GM12878 (cell line): ENCODE measurements around the gene PHPT1. TPM values are rescaled to one million over a fixed set of nuclear protein-coding genes. Genes with fewer than 3 reads are reported as not detected.
A peak's percentile ranks its signal among the peaks of the same experiment; 100 is the strongest.

Experiments
- CUX1 ChIP-seq: IDR thresholded peaks from 2 replicates; pipeline ENCODE4 v1.6.1; 2012; ENCODE audit warnings: improper control_type of control experiment, low read depth, low read length; ENCODE audit not compliant: insufficient replicate concordance
- E4F1 ChIP-seq: fragments of 450-650 bp; IDR thresholded peaks from 2 replicates; pipeline ENCODE4 v1.6.1; 2018; ENCODE audit warnings: borderline replicate concordance, mild to moderate bottlenecking; ENCODE audit not compliant: partially characterized antibody
- IKZF2 ChIP-seq, 2 experiments: fragments of 450-650 bp; IDR thresholded peaks; 2 replicates each; pipeline ENCODE4 v1.6.1; 2017; ENCODE audit warnings: mild to moderate bottlenecking in 2 of 2, moderate library complexity in 2 of 2
- KLF5 ChIP-seq: fragments of 450-650 bp; IDR thresholded peaks from 2 replicates; pipeline ENCODE4 v1.6.1; 2014; ENCODE audit warnings: mild to moderate bottlenecking; ENCODE audit not compliant: partially characterized antibody
- MYB ChIP-seq: fragments of 150-350 bp; IDR thresholded peaks from 2 replicates; pipeline ENCODE4 v1.6.1; 2014; ENCODE audit warnings: mild to moderate bottlenecking, low read depth, low read length, borderline replicate concordance
- NBN ChIP-seq: fragments of 450-650 bp; IDR thresholded peaks from 2 replicates; pipeline ENCODE4 v1.6.1; 2016
- NR2F1 ChIP-seq: fragments of 450-650 bp; conservative IDR thresholded peaks from 2 replicates; pipeline ENCODE4 v1.6.1; 2017; ENCODE audit warnings: mild to moderate bottlenecking
- PBX3 ChIP-seq: IDR thresholded peaks from 2 replicates; pipeline ENCODE4 v1.6.1; 2011; ENCODE audit warnings: mild to moderate bottlenecking, low read depth, low read length, moderate library complexity; ENCODE audit not compliant: insufficient replicate concordance
- POLR2AphosphoS5 ChIP-seq: IDR thresholded peaks from 2 replicates; pipeline ENCODE4 v1.6.1; 2011; ENCODE audit warnings: mild to moderate bottlenecking, low read length, inconsistent platforms
- RAD51 ChIP-seq: fragments of 450-650 bp; IDR thresholded peaks from 2 replicates; pipeline ENCODE4 v1.6.1; 2016; ENCODE audit warnings: moderate library complexity, mild to moderate bottlenecking, inconsistent platforms
- RB1 ChIP-seq: fragments of 450-650 bp; formaldehyde crosslinking; IDR thresholded peaks from 2 replicates; pipeline ENCODE4 v1.6.1; 2017; ENCODE audit warnings: mild to moderate bottlenecking, borderline replicate concordance
- RELB ChIP-seq: fragments of 450-650 bp; IDR thresholded peaks from 2 replicates; pipeline ENCODE4 v1.6.1; 2017; ENCODE audit warnings: low read depth, mild to moderate bottlenecking, moderate library complexity
- RFX5 ChIP-seq: IDR thresholded peaks from 2 replicates; pipeline ENCODE4 v1.6.1; 2011; ENCODE audit warnings: low read depth, low read length, improper control_type of control experiment
- TCF12 ChIP-seq: IDR thresholded peaks from 2 replicates; pipeline ENCODE4 v1.6.1; 2011; ENCODE audit warnings: low read depth, mild to moderate bottlenecking, low read length
- USF1 ChIP-seq: IDR thresholded peaks from 2 replicates; pipeline ENCODE4 v1.6.1; 2011; ENCODE audit warnings: borderline replicate concordance, low read depth, mild to moderate bottlenecking, moderate library complexity, mixed read lengths, low read length; ENCODE audit not compliant: insufficient read depth; ENCODE audit errors: extremely low read length
- ZBED1 ChIP-seq: IDR thresholded peaks from 2 replicates; pipeline ENCODE4 v1.6.1; 2016; ENCODE audit warnings: borderline replicate concordance
- ZNF622 ChIP-seq: fragments of 450-650 bp; IDR thresholded peaks from 2 replicates; pipeline ENCODE4 v1.6.1; 2017; ENCODE audit warnings: mild to moderate bottlenecking, inconsistent platforms
- polyA plus RNA-seq, 11 experiments: library from polyadenylated mRNA; depleted of rRNA in 4 of 11; unstranded in 6 of 11; stranded (reverse) in 5 of 11; fragments of >200 nt; fragmentation: Nextera tagmentation in 4 of 11; fragmentation: Illumina TruSeq in 1 of 11; extraction: Ambion mirVana in 4 of 11; extraction: Trizol in 1 of 11; gene quantifications; 1 replicate in 1 of 11; 2 replicates in 10 of 11; pipeline versions ENCODE4 v1.2.1 to v1.2.3, GENCODE V29; 2011 to 2016; ENCODE audit warnings: inconsistent platforms in 2 of 11, missing spikeins in 2 of 11, low read depth in 1 of 11
- total RNA-seq, 4 experiments: library from RNA; depleted of rRNA in 3 of 4; stranded (reverse); fragments of >200 nt in 3 of 4; fragmentation: Illumina TruSeq in 1 of 4; extraction: Trizol in 1 of 4; gene quantifications; 2 replicates each; pipeline versions ENCODE4 v1.2.1 to v1.2.3, GENCODE V29; 2013 to 2021

Gene PHPT1
- total and polyA plus RNA-seq, 10 of the 15 experiments (the other 5 are each of a cell fraction or from before 2014, with no cell fraction given) = 56.2 to 323 (median 140) TPM

- TF ChIP-seq RELB (no peak), RFX5 (no peak), NR2F1 (peak; percentile 58), NBN (0 out of 2 replicates have a peak, but pooled peaks have one; percentile 44), PBX3 (no peak), TCF12 (no peak), RAD51 (no peak), POLR2AphosphoS5 (peak; percentile 58; the same call in 1 of the 2 replicates), KLF5 (no peak), E4F1 (no peak), MYB (no peak), ZBED1 (no peak), RB1 (no peak; the same call in 1 of the 2 replicates), CUX1 (no peak), ZNF622 (no peak), IKZF2 (IDR thresholded peaks at IDR 0.05) (no peak), USF1 (no peak)
Measured at GRCh38 chr9:136886610-136887597, 37.7 kb downstream of the PHPT1 start (continued).
